Fibroblast of skin of left quadriceps (primary cell): ENCODE data around the gene ACTR3C.
"Not testable (repeated sequence)": the region's sequence is repeated elsewhere in the genome, so short reads cannot be mapped to it uniquely, and the experiment has no call there.

Source experiments
- DNase-seq, 2 experiments: peaks; one replicate each; pipeline ENCODE4 v3.0.0-alpha.2; 2013; ENCODE audit warnings: low read depth in 2 of 2

ACTR3C gene

GRCh38 chr7:150204577-150204976 lies 118.8 kb downstream of the ACTR3C start:
- DNase-seq, result not testable (repeated sequence)

- not testable (repeated sequence) for DNase-seq
These were observed 120.5 kb downstream of the ACTR3C start for GRCh38 chr7:150202894-150203293.
